ENCODE data around the gene INTS1.

The INTS1 gene

DNA sequence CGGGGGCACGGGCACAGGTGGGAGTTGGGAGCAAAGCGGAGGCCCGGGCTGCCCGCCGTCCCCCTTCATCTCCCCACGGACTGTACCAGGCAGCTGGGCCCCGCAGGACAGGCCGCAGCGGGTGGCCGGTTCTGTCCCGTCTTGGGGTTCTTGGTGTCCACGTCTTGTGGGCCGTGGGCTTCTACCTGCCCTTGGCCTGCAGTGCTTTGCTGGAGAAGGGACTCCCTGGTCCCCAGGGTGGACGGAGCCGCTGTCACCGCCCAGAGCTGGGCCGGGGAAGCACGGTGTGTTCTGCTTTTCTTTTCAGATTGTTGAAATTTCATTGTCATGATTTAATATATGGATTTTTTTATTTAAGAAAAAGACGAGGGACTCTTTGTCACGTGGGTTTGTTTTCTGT lies 38.1 kb upstream of the INTS1 start:
- no peak overlapping the region for H2AFZ ChIP-seq
- H3K4me3 ChIP-seq (ENCODE audit: low read depth, low read length) = no peak overlapping the region
- TF ChIP-seq, protein P1, sequence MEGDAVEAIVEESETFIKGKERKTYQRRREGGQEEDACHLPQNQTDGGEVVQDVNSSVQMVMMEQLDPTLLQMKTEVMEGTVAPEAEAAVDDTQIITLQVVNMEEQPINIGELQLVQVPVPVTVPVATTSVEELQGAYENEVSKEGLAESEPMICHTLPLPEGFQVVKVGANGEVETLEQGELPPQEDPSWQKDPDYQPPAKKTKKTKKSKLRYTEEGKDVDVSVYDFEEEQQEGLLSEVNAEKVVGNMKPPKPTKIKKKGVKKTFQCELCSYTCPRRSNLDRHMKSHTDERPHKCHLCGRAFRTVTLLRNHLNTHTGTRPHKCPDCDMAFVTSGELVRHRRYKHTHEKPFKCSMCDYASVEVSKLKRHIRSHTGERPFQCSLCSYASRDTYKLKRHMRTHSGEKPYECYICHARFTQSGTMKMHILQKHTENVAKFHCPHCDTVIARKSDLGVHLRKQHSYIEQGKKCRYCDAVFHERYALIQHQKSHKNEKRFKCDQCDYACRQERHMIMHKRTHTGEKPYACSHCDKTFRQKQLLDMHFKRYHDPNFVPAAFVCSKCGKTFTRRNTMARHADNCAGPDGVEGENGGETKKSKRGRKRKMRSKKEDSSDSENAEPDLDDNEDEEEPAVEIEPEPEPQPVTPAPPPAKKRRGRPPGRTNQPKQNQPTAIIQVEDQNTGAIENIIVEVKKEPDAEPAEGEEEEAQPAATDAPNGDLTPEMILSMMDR (IDR thresholded peaks at IDR 0.05) = no peak
- no peaks in the 10 kb centered on the region for H3K27me3 ChIP-seq (ENCODE audit: control insufficient read depth, insufficient read depth, low read length)
- no peak overlapping the region for H3K4me2 ChIP-seq (ENCODE audit: low read length)
- no peak overlapping the region for H3K9ac ChIP-seq
- no peaks in the 10 kb centered on the region for H3K36me3 ChIP-seq (ENCODE audit: control insufficient read depth, insufficient read depth, low read length)
- peaks cover 4% of the 10 kb centered on the region for H3K4me1 ChIP-seq
- H3K27ac ChIP-seq = no peak overlapping the region
- peaks cover 4% of the 10 kb centered on the region for H3K79me2 ChIP-seq
- no peaks in the 10 kb centered on the region for H3K9me3 ChIP-seq (ENCODE audit: control insufficient read depth, low read length)

DNA sequence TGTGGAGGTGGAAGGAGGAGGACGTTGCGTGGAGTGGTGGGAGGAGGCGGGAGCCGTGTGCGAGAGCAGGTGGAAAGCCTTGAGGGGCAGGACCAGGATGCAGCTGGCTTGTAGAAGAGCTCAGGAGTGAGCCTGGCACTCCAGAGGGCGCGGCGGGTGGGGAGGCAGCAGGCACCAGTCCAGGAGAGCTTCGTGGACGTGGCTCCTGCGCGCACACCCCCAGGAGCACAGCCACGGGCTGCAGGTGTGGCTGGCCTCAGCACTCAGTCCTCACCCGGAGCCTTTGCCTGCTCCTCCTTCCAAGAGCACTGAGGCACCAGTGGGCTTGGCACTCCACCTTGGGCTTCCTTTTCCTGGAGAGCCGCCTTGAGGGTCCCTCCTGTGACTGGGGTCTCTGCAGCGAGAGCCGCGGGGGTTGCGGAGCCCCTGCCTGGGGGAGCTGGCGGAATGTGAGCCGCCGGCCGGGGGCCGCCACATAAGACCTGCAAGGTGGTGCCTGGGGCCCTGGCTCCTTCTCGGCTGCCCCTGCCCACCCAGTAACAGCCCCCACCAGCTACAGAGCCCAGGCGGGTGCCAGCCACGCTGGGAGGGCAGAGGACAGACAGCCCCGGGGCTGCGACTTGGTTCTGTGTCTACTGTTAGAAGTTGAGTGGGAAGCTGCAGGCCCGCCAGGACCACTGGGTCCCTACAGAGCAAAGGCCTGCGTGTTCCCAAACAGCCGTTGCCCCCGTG lies 37.4 kb upstream of the INTS1 start:
- no peaks in the 10 kb centered on the region for H3K9me3 ChIP-seq (ENCODE audit: control insufficient read depth, low read length)
- TF ChIP-seq, protein P1 (IDR thresholded peaks at IDR 0.05) = no peak
- H3K27me3 ChIP-seq (ENCODE audit: control insufficient read depth, insufficient read depth, low read length) = no peaks in the 10 kb centered on the region
- no peaks in the 10 kb centered on the region for H3K36me3 ChIP-seq (ENCODE audit: control insufficient read depth, insufficient read depth, low read length)
- H3K27ac ChIP-seq = no peak overlapping the region
- no peak overlapping the region for H2AFZ ChIP-seq
- no peak overlapping the region for H3K9ac ChIP-seq
- no peak overlapping the region for H3K4me2 ChIP-seq (ENCODE audit: low read length)
- H3K4me3 ChIP-seq (ENCODE audit: low read depth, low read length) = no peak overlapping the region
- H3K4me1 ChIP-seq = peaks cover 10% of the 10 kb centered on the region
- peaks cover 5% of the 10 kb centered on the region for H3K79me2 ChIP-seq

DNA sequence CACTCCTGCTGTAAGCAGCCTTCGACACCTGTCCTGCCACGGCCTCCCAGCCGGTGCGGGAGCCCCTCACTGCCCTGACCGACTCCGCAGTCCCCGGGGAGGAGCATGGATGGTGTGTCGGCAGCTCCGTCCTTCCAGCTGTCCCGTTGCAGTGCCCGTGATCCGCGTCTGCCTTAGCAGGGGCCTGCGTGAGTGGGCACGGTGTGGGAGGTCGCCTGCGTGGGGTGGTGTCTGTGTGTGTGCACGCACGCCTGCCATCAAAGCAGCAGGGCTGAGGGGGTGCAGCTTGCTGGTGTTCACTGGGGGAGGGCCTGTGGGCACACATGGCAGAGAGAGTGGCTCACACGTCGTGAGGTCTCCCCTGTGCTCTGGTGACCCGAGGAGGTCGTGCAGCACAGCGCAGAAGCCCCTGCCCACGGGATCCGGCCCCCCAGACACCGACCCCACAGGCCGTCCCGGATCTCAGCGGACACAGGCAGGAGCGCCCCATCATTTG lies 36.6 kb upstream of the INTS1 start:
- Histone ChIP-seq H3K4me3 (ENCODE audit: low read depth, low read length) (no peak overlapping the region), H3K4me1 (peaks cover 10% of the 10 kb centered on the region), H3K27me3 (ENCODE audit: control insufficient read depth, insufficient read depth, low read length) (no peaks in the 10 kb centered on the region), H3K4me2 (ENCODE audit: low read length) (no peak overlapping the region), H3K27ac (no peak overlapping the region), H3K9me3 (ENCODE audit: control insufficient read depth, low read length) (no peaks in the 10 kb centered on the region), H3K36me3 (ENCODE audit: control insufficient read depth, insufficient read depth, low read length) (no peaks in the 10 kb centered on the region), H2AFZ (no peak overlapping the region), H3K9ac (no peak overlapping the region), H3K79me2 (peaks cover 5% of the 10 kb centered on the region)
- TF ChIP-seq, protein P1 (IDR thresholded peaks at IDR 0.05) = no peak

DNA sequence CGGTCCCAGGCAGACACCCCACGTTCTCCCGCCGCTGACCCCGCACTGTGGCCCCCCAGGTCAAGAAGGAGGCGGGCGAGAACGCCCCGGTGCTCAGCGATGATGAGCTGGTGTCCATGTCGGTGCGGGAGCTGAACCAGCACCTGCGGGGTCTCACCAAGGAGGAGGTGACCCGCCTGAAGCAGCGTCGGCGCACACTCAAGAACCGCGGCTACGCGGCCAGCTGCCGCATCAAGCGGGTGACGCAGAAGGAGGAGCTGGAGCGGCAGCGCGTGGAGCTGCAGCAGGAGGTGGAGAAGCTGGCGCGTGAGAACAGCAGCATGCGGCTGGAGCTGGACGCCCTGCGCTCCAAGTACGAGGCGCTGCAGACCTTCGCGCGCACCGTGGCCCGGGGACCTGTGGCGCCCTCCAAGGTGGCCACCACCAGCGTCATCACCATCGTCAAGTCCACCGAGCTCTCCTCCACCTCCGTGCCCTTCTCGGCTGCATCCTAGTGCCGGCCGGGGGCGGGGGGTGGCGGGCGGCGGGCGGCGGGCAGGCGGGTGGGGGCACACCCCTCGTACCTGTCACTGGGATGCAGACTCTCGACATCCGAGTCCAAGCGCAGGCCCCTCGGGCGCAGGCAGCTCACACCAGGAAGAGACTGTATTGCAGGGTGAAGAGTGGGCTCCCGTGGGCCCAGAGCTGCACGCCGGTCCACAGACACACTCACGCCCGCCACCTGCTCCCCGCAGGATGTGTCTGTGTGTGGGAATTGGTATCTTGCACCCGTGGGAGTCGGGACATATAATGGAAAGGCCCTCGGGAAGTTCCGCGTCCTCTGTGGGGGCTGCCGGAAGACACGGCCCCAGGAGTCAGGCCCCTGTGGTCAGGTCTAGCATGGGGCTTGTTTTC lies 35.9 kb upstream of the INTS1 start:
- Histone ChIP-seq H3K27me3 (ENCODE audit: control insufficient read depth, insufficient read depth, low read length) (no peaks in the 10 kb centered on the region), H3K9me3 (ENCODE audit: control insufficient read depth, low read length) (no peaks in the 10 kb centered on the region), H3K79me2 (peaks cover 5% of the 10 kb centered on the region), H3K9ac (no peak overlapping the region), H3K4me2 (ENCODE audit: low read length) (no peak overlapping the region), H3K36me3 (ENCODE audit: control insufficient read depth, insufficient read depth, low read length) (no peaks in the 10 kb centered on the region), H3K4me1 (peaks cover 10% of the 10 kb centered on the region), H3K27ac (no peak overlapping the region), H3K4me3 (ENCODE audit: low read depth, low read length) (no peak overlapping the region), H2AFZ (no peak overlapping the region)
- TF ChIP-seq, protein P1 (IDR thresholded peaks at IDR 0.05) = no peak

All from parathyroid adenoma (tissue), 2 donors.